Activated naive CD4-positive, alpha-beta T cell treated with Interleukin-2 at 50 U/mL for 16 hours (primary cell): ENCODE data around the gene SCAF1.
"Not testable (repeated sequence)": the region's sequence is repeated elsewhere in the genome, so short reads cannot be mapped to it uniquely, and the experiment has no call there.

Experiments used
- DNase-seq: peaks from one replicate; pipeline ENCODE4 v3.0.0-alpha.2; 2020

The SCAF1 gene

GRCh38 chr19:49614096-49614833 is 27.7 kb upstream of the SCAF1 start:
- peak; percentile 30 for DNase-seq

- DNase-seq, result no peak
These were observed 26.1 kb upstream of the SCAF1 start for GRCh38 chr19:49615861-49616260.

GRCh38 chr19:49616532-49616931 is 25.5 kb upstream of the SCAF1 start:
- DNase-seq, result no peak

DNA sequence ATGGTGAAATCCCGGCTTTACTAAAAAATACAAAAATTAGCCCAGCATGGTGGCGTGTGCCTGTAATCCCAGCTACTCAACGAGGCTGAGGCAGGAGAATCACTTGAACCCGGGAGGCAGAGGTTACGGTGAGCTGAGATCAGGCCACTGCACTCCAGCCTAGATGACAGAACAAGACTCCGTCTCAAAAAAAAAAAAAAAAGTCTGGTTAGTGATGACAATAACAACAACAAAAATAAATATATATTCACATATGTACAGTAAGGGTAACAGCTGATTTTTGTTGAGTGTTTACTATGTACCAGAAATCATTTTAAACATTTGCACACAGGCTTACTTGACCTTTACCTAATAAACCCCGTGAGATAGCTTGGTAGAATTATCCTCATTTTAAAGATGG is 25.1 kb upstream of the SCAF1 start:
- no peak for DNase-seq

DNA sequence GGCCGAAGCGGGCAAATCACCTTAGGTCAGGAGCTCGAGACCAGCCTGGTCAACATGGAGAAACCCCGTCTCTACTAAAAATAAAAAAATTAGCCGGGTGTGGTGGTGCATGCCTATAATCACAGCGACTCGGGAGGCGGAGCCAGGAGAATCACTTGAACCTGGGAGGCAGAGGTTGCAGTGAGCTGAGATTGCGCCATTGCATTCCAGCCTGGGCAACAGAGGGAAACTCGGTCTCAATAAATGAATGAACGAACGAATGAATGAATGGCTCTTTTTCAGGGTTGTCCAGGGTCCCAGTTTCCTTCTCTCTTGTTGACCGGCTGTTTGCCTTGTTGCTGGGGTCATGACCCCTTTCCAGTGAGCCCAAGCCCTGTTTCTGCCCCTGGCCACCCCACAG is 24.1 kb upstream of the SCAF1 start:
- not testable (repeated sequence) for DNase-seq

- DNase-seq, result no peak
These were observed 16.8 kb upstream of the SCAF1 start for GRCh38 chr19:49624967-49625910.

DNA sequence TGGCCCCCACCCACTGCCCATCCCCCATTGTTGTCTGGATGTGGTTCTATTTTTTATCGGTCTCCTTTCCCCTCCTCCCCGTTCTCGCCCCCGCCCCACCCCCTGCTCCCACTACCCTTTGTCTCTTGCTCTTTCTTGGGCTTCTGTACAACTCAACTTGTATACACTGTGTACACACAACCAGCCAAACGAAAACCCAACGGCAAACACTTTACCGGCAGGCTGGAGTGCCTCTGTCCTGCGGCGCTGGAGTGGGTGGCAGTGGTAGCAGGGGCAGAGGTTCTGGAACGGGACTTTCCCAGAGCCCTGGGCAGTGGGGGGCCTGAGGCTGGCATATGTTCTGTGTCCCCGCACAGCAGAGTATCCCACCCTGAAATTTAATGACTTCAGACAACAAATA is 15.8 kb upstream of the SCAF1 start:
- DNase-seq, result no peak

GRCh38 chr19:49629659-49630058 is 12.3 kb upstream of the SCAF1 start:
- no peak for DNase-seq

GRCh38 chr19:49631014-49631588 is 10.9 kb upstream of the SCAF1 start:
- no peak for DNase-seq

GRCh38 chr19:49631610-49632192 is 10.3 kb upstream of the SCAF1 start:
- DNase-seq, result no peak

DNA sequence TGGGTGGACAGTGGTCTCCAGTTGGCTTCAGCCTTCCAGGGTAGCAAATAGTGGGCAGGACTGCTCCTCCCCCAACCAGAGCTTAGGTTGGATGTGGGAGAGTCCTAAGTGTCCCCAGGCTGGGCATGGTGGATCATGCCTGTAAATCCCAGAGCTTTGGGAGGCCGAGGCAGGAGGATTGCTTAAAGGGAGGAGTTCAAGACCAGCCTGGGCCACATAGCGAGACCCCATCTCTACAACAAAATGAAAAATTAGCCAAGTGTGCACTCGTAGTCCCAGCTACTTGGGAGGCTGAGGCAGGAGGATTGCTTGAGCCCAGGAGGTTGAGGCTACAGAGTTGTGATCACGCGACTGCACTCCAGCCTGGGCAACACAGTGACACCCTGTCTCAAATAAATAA is 9.4 kb upstream of the SCAF1 start:
- DNase-seq, result no peak

DNA sequence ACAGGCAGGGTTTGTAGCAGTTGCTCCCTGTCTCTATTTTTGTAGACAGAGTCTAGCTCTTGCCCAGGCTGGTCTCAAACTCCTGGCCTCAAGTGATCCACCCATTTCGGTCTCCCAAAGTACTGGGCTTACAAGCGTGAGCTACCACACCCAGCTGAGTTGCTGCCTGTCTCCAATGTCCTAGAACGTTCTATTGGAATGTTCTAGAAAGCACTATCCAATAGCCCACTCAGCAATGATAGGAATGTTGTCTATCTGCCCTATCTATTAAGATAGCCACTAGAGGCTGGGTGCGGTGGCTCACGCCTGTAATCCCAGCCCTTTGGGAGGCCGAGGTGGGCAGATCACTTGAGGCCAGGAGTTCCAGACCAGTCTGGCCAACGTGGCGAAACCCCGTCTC is 8.7 kb upstream of the SCAF1 start:
- DNase-seq, result not testable (repeated sequence)

DNA sequence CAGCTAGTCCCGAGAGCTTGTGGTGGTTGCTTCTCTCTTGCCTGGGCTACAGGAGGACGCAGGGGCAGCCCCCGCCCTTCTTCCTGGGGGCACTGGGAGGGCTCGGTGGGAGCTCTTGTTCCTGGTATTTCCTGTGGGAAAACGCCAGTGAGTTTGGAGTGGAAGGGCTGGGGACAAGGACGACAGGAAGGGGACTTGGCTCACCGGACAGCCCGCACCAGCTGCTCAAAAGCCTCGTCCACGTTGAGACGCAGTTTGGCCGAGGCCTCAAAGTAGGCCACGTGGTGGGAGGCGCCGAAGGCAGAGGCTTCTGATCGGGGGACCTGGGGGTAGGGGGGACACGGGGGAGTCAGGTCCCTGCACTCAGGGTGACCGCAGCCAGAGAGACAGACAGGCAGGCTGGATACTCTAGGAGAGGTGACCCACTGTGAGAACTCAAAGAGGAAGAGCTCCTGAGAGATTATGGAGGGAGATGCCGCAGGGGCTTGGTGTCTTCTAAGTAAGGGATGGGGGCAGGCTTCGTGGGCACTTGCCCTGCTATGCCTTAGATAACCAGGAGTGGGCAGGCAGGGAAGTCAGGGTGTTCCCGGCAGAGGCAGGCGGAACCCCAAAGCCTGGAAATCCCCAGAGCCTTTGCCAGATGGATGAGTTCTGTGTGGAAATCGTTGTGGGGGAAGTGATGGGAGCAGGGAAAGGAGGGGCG is 6.3 kb upstream of the SCAF1 start:
- no peak for DNase-seq

- DNase-seq, result no peak
These were observed 5.6 kb upstream of the SCAF1 start for GRCh38 chr19:49636233-49636932.

DNA sequence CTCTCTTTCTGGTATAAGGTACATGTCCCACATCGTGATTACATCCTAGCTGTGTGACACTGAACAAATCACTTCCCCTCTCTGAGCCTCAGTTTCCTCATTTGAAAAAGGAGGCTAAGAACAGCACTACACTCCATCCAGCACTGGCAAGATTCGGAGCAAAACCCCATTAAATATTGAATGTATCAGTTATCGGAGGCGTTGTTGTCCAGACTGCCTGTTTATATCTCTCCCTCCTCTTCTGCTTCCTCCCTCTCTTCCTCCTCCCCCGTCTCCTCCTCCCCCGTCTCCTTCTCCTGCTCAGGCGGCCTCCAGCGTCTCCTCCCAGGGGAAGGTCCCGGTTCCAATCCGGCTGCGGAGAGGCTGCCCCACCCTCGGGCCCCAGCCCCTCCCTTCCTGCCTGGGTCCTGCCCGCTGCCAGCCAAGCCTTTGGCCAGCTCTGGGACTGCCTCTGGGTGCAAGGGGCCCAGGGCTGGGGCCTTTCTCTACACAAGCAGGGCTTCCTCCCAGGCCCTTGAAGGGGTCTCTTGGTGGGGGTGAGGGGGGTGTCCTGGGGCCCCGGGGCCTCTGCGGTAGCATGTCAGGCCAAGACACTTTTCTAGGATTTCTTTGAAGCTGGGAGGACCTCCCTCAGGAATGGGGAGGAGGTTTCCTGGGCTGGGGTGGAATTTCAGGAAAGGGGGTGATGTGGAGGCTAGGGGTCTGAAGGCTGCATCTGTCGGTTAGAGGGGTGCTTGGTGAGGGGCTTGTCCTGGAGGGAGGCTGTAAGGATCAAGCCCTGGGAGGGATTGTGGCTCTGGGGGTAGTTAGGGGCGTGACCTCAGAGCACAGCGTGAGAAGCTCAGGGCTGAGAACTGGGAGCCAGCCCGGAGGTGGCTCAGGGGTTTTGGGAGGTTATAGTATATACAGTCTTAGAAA is 3.9 kb upstream of the SCAF1 start:
- no peak for DNase-seq

GRCh38 chr19:49639401-49640112 is 2.5 kb upstream of the SCAF1 start:
- peak; percentile 9 for DNase-seq

GRCh38 chr19:49640113-49640898 is 1.7 kb upstream of the SCAF1 start, which contains the start of gene RRAS:
RRAS (minus strand) TSS chr19:49640143; CDS start chr19:49640098, 45 bp downstream.
- peak; percentile 100 for DNase-seq

- no peak for DNase-seq
These were observed 555 bp downstream of the SCAF1 start for GRCh38 chr19:49642492-49643035.

GRCh38 chr19:49643466-49643865 is 1.5 kb downstream of the SCAF1 start:
- DNase-seq, result no peak
